ENCODE results near the gene CLSTN2.

DNA sequence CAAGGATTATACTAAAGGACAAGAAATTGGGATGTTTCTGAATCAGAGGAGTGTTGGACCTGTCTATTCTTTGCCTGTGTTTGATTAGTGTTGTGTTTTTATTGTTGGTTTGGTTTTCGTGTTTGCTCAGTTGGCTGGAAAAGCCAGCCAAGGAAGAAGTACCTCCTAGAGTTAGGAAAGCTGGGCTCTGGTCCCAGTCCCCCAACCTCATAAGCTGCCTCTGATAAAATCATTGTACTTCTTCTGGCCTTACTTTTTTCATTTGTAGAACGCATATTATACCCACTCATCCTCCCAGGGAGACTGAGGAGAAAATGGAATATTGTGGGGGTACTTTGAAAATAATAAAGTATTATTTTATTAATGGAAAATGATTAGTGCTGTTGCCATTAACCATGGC lies 565.5 kb downstream of the CLSTN2 start:
- no peak for TF ChIP-seq RAD21 (IDR thresholded peaks at IDR 0.05)
- TF ChIP-seq, protein P1, sequence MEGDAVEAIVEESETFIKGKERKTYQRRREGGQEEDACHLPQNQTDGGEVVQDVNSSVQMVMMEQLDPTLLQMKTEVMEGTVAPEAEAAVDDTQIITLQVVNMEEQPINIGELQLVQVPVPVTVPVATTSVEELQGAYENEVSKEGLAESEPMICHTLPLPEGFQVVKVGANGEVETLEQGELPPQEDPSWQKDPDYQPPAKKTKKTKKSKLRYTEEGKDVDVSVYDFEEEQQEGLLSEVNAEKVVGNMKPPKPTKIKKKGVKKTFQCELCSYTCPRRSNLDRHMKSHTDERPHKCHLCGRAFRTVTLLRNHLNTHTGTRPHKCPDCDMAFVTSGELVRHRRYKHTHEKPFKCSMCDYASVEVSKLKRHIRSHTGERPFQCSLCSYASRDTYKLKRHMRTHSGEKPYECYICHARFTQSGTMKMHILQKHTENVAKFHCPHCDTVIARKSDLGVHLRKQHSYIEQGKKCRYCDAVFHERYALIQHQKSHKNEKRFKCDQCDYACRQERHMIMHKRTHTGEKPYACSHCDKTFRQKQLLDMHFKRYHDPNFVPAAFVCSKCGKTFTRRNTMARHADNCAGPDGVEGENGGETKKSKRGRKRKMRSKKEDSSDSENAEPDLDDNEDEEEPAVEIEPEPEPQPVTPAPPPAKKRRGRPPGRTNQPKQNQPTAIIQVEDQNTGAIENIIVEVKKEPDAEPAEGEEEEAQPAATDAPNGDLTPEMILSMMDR (IDR thresholded peaks at IDR 0.05; ENCODE audit: low read depth, low read length, missing input control), result no peak
- TF ChIP-seq, protein P2, sequence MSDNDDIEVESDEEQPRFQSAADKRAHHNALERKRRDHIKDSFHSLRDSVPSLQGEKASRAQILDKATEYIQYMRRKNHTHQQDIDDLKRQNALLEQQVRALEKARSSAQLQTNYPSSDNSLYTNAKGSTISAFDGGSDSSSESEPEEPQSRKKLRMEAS (IDR thresholded peaks at IDR 0.05), result no peak
- TF ChIP-seq GABPA (IDR thresholded peaks at IDR 0.05 in 1 of 2, conservative IDR thresholded peaks at IDR 0.05 in 1 of 2), result no peak
- TF ChIP-seq FOXA1 (IDR thresholded peaks at IDR 0.05), result no peak
- no peak for TF ChIP-seq YY1 (IDR thresholded peaks at IDR 0.05)
- TF ChIP-seq, protein P3, sequence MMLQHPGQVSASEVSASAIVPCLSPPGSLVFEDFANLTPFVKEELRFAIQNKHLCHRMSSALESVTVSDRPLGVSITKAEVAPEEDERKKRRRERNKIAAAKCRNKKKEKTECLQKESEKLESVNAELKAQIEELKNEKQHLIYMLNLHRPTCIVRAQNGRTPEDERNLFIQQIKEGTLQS (IDR thresholded peaks at IDR 0.05), result no peak
- TF ChIP-seq, protein P4, sequence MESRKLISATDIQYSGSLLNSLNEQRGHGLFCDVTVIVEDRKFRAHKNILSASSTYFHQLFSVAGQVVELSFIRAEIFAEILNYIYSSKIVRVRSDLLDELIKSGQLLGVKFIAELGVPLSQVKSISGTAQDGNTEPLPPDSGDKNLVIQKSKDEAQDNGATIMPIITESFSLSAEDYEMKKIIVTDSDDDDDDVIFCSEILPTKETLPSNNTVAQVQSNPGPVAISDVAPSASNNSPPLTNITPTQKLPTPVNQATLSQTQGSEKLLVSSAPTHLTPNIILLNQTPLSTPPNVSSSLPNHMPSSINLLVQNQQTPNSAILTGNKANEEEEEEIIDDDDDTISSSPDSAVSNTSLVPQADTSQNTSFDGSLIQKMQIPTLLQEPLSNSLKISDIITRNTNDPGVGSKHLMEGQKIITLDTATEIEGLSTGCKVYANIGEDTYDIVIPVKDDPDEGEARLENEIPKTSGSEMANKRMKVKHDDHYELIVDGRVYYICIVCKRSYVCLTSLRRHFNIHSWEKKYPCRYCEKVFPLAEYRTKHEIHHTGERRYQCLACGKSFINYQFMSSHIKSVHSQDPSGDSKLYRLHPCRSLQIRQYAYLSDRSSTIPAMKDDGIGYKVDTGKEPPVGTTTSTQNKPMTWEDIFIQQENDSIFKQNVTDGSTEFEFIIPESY (IDR thresholded peaks at IDR 0.05), result no peak
